HG03575 (cell line): ENCODE data around the gene CAMK1.

Experiments used
- ATAC-seq: cut with Tn5 transposase; IDR thresholded peaks from one replicate; pipeline ENCODE4 v1.9.1; 2021; ENCODE audit not compliant: unreplicated experiment, insufficient number of reproducible peaks, low FRiP score; ENCODE audit errors: extremely low read depth

The CAMK1 gene

GRCh38 chr3:9749296-9749644 lies 20.5 kb downstream of the CAMK1 start:
- no peak for ATAC-seq

- no peak for ATAC-seq
Observed at GRCh38 chr3:9748031-9748430, 21.7 kb downstream of the CAMK1 start.

GRCh38 chr3:9747267-9747666 lies 22.5 kb downstream of the CAMK1 start:
- ATAC-seq: no peak

- ATAC-seq: no peak
Observed at GRCh38 chr3:9746330-9746729, 23.4 kb downstream of the CAMK1 start.

- no peak for ATAC-seq
Observed at GRCh38 chr3:9745521-9745920, 24.2 kb downstream of the CAMK1 start.

GRCh38 chr3:9744162-9744561 lies 25.6 kb downstream of the CAMK1 start:
- ATAC-seq: no peak

GRCh38 chr3:9743548-9743947 lies 26.2 kb downstream of the CAMK1 start:
- ATAC-seq: no peak

GRCh38 chr3:9742560-9742959 lies 27.2 kb downstream of the CAMK1 start:
- ATAC-seq: no peak

- no peak for ATAC-seq
Observed at GRCh38 chr3:9739181-9739580, 30.6 kb downstream of the CAMK1 start.

GRCh38 chr3:9736831-9737230 lies 32.9 kb downstream of the CAMK1 start:
- no peak for ATAC-seq

GRCh38 chr3:9732740-9733115 lies 37.0 kb downstream of the CAMK1 start:
- no peak for ATAC-seq

- no peak for ATAC-seq
Observed at GRCh38 chr3:9732080-9732739, 37.5 kb downstream of the CAMK1 start.

GRCh38 chr3:9731206-9732079 lies 38.3 kb downstream of the CAMK1 start, which contains the start of gene BRPF1:
Gene BRPF1, plus strand, starts transcription at chr3:9731735. Its CDS starts 2,406 bp downstream, at chr3:9734141.
- peak; percentile 57 for ATAC-seq

- ATAC-seq: peak; percentile 21
Observed at GRCh38 chr3:9730657-9731205, 39.0 kb downstream of the CAMK1 start.

GRCh38 chr3:9729419-9729818 lies 40.3 kb downstream of the CAMK1 start:
- no peak for ATAC-seq

GRCh38 chr3:9727743-9728142 lies 42.0 kb downstream of the CAMK1 start:
- no peak for ATAC-seq

GRCh38 chr3:9727041-9727595 lies 42.6 kb downstream of the CAMK1 start:
- no peak for ATAC-seq

- ATAC-seq: no peak
Observed at GRCh38 chr3:9725775-9726515, 43.8 kb downstream of the CAMK1 start.

GRCh38 chr3:9721700-9722060 lies 48.1 kb downstream of the CAMK1 start:
- ATAC-seq: no peak
